Cardiac muscle cell (in vitro differentiated cells and primary cell): Measurements from ENCODE around the gene SND1. TPM values are rescaled to one million over a fixed set of nuclear protein-coding genes. Genes with fewer than 3 reads are reported as not detected.
A peak's percentile ranks its signal among the peaks of the same experiment; 100 is the strongest.

Source experiments
- DNase-seq, 2 donors: peaks; one replicate each; pipeline versions ENCODE4 v3.0.0 to v3.0.0-alpha.2; 2010 to 2017; ENCODE audit warnings: low read depth in 1 of 2, low spot score in 1 of 2
- H3K27ac ChIP-seq: fragments of 200-600 bp; sonication (generic); 2 replicates; pipeline ENCODE4 v1.5.1; 2016
- H3K27me3 ChIP-seq: fragments of 200-600 bp; sonication (generic); 2 replicates; pipeline ENCODE4 v1.6.0; 2016; ENCODE audit warnings: control low read depth
- H3K36me3 ChIP-seq: fragments of 200-600 bp; sonication (generic); 2 replicates; pipeline ENCODE4 v1.5.1; 2016; ENCODE audit warnings: control low read depth
- H3K4me1 ChIP-seq: fragments of 200-600 bp; sonication (generic); 2 replicates; pipeline ENCODE4 v1.8.1; 2017; ENCODE audit warnings: low read depth, mild to moderate bottlenecking, mixed run types
- H3K4me3 ChIP-seq: fragments of 200-600 bp; sonication (generic); 2 replicates; pipeline ENCODE4 v1.5.1; 2016; ENCODE audit warnings: mild to moderate bottlenecking
- H3K9me3 ChIP-seq: fragments of 200-600 bp; sonication (generic); 2 replicates; pipeline ENCODE4 v1.5.1; 2017; ENCODE audit warnings: low read depth, mild to moderate bottlenecking, control low read depth
- CTCF ChIP-seq: IDR thresholded peaks from 2 replicates; pipeline ENCODE4 v1.5.1; 2012; ENCODE audit warnings: low read depth, mild to moderate bottlenecking, low read length
- polyA plus RNA-seq: library from polyadenylated mRNA; unstranded; fragments of >200 nt; fragmentation: Nextera tagmentation; extraction: Ambion mirVana; gene quantifications from 2 replicates; pipeline ENCODE4 v1.2.1, GENCODE V29; 2016
- total RNA-seq: library from RNA; depleted of rRNA; stranded (reverse); fragments of >200 nt; gene quantifications from 2 replicates; pipeline ENCODE4 v1.2.3, GENCODE V29; 2016

The SND1 gene
- total and polyA plus RNA-seq, 2 experiments from 2014 or later: 114 to 172 TPM

DNA sequence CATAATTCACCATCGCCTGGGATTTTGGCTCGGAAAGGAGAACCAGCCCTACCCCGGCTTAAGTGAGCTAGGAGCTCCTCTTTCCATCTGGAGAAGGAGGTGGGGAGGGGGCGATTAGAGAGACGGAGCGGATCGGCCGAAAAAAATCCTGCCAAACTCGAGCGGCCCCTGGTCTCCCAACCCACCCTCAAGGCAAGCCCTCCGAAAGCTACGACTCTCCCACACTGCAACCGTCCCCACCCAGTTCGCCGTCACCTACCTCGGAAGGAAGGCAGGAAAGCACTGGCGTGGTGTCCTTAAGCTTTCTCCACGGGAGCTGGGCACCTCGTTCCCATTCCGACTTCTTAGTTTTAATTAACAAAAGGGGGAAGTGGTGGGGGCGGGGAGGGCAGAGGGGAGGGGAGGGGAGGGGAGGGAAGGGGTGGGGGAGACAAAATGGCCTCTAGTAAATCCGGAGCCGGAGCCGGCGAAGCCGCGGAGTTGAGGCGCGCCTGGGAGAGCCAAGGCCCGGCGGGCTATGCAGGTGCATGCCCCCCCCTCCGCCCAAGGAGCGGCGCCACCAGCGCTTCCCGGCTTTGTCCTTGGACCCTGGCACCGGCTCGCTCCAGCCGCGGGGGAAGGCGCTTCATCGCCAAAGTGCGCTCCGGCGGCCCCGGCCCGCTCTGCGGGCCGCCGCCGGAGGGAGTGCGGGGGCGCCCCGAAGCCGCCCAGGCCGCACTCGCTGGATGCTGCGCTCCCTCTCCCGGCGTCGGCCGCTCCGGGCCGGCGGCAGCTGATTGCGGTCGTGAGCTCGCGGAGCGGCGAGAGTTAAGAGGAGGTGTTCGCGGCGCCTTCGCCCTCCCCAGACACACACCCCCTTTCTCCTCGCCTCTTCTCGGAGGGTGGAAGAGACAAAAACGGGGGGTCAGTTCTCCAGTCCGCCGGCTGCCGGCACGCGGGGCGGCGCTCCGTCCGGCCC lies 378.9 kb downstream of the SND1 start, which contains the start of gene LRRC4:
TSS of gene LRRC4 (minus strand) at position 784 of the 958 bp plus-strand sequence. CDS start 797 bp downstream, outside the sequence.
- peak; percentile 16 for TF ChIP-seq CTCF
- Histone ChIP-seq H3K36me3 (no peaks in the 10 kb centered on the region), H3K27ac (no peak within 1 kb of the TSS), H3K4me3 (peak within 1 kb of the TSS; percentile 84), H3K9me3 (no peaks in the 10 kb centered on the region), H3K4me1 (peaks cover 20% of the 10 kb centered on the region), H3K27me3 (peaks cover 16% of the 10 kb centered on the region)
- peak; percentile 61 to 72 for DNase-seq

GRCh38 chr7:128031901-128032604 lies 380.1 kb downstream of the SND1 start:
- peaks cover 19% of the 10 kb centered on the region for H3K27me3 ChIP-seq
- H3K9me3 ChIP-seq: no peaks in the 10 kb centered on the region
- H3K4me3 ChIP-seq: peak overlapping the region; percentile 79
- peak; percentile 74 to 90 for DNase-seq
- TF ChIP-seq CTCF: peak; percentile 35
- H3K4me1 ChIP-seq: peaks cover 20% of the 10 kb centered on the region
- H3K36me3 ChIP-seq: no peaks in the 10 kb centered on the region
- no peak overlapping the region for H3K27ac ChIP-seq

DNA sequence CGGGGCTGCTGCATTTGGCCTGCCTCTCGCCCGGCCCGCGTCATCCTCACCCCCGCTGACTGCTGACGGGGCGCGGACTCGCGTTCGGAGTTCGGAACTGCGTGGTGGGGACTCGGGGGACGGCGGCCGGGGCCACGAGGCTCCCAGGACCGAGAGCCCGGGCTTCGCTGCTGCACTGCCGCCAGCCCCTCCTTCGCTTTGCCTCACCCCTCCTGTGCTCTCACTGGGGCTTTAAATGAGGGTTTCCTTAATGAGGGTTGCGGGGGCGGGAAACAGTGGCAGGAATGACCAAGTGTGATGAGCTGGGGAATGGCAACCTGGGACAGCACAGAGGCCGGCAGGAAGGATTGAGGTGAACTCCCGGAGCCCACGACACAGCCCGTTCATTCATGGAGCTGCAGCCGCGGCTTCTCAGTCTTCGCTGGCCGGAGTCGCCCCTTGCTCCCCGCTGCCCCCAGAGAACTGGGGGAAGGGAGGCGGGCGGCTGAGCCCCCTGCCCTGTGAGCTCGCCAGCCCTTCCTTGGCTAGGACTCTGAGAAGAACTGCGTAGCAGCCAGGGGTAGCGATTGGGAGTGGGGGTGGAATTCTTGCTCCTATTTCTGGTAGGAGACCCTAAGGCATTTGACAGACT lies 380.7 kb downstream of the SND1 start:
- Histone ChIP-seq H3K4me3 (peak overlapping the region; percentile 79), H3K36me3 (no peaks in the 10 kb centered on the region), H3K4me1 (peaks cover 16% of the 10 kb centered on the region), H3K27ac (no peak overlapping the region), H3K9me3 (no peaks in the 10 kb centered on the region), H3K27me3 (peaks cover 25% of the 10 kb centered on the region)
- TF ChIP-seq CTCF: no peak
- DNase-seq: peak in 1 of 2 donors; percentile 18

DNA sequence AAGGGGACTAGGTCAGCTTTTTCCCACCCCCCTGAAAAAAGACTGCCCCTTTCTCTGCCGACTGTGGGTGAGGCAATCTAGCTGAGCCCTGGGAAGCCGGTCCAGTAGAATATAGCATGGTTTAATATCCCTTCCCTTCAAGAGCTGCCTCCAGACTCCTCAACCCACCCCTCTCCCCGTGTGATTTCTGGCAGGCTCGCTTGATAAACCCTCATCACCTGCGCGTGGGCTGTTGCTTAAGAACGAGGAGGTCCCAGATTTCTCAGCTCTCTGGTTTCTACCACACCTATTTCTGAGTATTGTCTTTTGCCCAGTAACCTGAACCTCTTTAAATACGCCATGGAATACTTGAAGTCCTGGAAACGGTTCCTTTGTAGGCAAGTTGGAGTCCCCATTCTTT lies 381.3 kb downstream of the SND1 start:
- TF ChIP-seq CTCF: no peak
- Histone ChIP-seq H3K4me3 (no peak overlapping the region), H3K36me3 (no peaks in the 10 kb centered on the region), H3K9me3 (no peaks in the 10 kb centered on the region), H3K27ac (no peak overlapping the region), H3K27me3 (peaks cover 25% of the 10 kb centered on the region), H3K4me1 (peaks cover 10% of the 10 kb centered on the region)
- no peak for DNase-seq

- Histone ChIP-seq H3K36me3 (no peaks in the 10 kb centered on the region), H3K27me3 (peaks cover 39% of the 10 kb centered on the region), H3K9me3 (no peaks in the 10 kb centered on the region), H3K4me3 (no peak overlapping the region), H3K27ac (no peak overlapping the region), H3K4me1 (peaks cover 8% of the 10 kb centered on the region)
- DNase-seq: no peak
- TF ChIP-seq CTCF: no peak
These were observed 382.8 kb downstream of the SND1 start for GRCh38 chr7:128034825-128035224.
